G401.6 (cell line): ENCODE measurements around the gene ADAMTSL1.

Experiments
- FAIRE-seq: peaks from 2 replicates; lab custom pipeline; 2012; peaks lifted over from hg19 to GRCh38; lab: Jason Lieb, UNC

Gene ADAMTSL1

DNA sequence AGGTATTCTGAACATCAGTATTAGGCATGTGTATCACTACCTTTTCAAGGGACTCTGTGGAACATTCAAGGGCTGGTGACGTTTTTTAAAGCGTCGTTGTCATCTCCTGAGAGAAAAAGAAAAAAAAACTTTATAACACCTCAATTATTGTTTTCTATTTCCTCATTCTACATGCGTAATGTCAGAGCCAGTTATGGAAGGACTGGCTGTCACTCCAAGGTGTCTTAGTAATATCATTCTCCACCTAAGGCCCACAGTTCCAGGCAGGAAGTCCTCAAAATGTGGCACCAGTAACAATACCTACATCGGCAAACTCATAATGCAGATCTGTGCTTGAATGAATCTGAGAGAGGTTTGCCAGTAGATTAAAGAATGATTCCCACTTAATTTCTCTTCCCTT lies 348.9 kb downstream of the ADAMTSL1 start:
- no peak for FAIRE-seq

GRCh38 chr9:18824095-18824666 lies 350.2 kb downstream of the ADAMTSL1 start:
- no peak for FAIRE-seq

DNA sequence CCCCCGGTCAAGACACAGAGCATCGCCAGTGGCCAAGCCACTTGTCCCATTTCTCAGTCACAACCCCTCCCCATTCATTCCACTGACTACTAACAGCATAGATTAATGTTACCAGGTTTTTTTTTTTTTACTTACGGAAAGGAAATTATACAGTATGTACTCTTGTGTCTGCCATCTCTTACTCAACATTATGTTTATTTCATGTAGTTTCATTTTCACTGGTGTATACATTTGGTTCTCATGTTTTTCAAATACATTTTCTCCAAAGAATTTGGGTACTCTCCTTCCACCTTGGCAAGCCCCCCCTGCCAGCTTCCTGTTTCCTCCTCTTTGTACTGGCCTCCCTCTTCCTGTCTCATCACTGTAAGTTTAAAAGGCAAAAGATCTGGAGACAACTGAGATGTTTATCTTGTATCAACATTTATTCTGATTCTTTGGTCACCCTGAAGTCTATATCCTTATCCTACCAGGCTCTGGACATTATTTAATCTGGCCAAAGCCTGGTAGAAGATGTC lies 351.8 kb downstream of the ADAMTSL1 start:
- no peak for FAIRE-seq

DNA sequence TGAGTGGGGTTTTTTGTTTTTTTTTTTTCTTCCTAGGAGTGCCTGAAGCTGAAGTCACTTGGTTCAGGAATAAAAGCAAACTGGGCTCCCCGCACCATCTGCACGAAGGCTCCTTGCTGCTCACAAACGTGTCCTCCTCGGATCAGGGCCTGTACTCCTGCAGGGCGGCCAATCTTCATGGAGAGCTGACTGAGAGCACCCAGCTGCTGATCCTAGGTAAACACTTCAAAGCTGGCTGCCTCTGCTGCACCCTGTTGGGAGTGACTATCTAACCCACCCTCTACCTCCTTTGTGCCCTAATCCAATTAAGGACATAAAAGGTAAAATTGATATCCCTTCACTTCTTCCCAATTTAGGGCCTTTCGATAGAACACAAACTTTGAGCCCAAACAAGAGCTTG lies 352.3 kb downstream of the ADAMTSL1 start:
- FAIRE-seq, result no peak

DNA sequence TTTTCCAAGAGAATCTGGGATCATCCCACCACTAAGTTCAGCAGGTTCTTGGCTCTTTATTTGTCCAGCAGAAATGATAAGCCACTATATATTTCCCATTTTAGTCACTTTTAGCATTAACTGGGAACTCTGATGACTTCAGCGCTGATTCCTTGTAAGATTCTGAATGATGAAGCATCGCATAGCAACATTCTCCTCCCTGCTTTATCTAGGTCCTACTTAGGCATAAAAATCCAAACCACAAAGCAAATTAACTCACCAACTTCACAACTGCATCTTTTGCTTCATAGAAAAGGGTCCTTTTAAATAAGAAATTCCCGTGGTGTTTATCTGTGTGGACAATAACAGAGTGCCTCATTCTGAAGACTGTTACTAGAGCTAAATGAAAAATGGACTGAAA lies 355.1 kb downstream of the ADAMTSL1 start:
- FAIRE-seq, result no peak

DNA sequence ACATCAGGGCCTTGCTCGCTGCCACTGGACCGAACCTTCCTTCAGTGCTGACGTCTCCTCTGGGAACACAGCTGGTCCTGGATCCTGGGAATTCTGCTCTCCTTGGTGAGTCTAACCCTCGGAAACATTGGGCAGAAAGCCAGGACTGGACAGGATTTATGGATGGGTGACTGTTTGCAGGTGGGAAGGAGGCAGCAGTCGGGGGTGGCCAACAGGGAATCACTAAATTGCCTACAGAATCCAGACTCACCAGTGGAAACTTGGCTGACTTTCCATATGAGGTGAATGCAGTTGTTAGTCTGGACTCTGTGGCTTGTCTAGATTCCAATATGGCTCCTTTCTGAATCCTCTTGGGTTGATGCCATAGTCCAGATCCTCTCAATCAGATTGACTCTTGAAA lies 355.9 kb downstream of the ADAMTSL1 start:
- FAIRE-seq, result no peak

GRCh38 chr9:18834740-18835361 lies 360.9 kb downstream of the ADAMTSL1 start:
- FAIRE-seq, result no peak

DNA sequence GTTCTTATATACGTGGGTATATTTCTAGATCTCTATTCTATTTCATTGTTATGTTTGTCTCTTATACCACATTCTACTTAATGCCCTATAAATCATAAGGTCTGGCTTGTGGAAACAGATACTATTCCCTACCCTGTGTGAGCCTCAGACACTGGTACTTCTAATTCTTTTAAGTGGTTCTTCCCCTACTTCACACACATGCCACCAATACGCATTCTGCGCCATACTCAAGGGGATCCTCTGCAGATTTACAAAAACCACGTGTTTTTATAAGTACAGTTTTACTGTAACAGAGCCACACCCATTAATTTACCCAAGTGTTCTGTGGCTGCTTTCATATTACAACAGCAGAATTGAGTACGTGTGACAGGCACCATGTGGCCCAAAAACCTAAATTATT lies 363.4 kb downstream of the ADAMTSL1 start:
- FAIRE-seq, result no peak

GRCh38 chr9:18847576-18848275 lies 373.8 kb downstream of the ADAMTSL1 start:
- no peak for FAIRE-seq

- no peak for FAIRE-seq
Observed at GRCh38 chr9:18848657-18849056, 374.7 kb downstream of the ADAMTSL1 start.

GRCh38 chr9:18849270-18849669 lies 375.3 kb downstream of the ADAMTSL1 start:
- FAIRE-seq, result no peak

DNA sequence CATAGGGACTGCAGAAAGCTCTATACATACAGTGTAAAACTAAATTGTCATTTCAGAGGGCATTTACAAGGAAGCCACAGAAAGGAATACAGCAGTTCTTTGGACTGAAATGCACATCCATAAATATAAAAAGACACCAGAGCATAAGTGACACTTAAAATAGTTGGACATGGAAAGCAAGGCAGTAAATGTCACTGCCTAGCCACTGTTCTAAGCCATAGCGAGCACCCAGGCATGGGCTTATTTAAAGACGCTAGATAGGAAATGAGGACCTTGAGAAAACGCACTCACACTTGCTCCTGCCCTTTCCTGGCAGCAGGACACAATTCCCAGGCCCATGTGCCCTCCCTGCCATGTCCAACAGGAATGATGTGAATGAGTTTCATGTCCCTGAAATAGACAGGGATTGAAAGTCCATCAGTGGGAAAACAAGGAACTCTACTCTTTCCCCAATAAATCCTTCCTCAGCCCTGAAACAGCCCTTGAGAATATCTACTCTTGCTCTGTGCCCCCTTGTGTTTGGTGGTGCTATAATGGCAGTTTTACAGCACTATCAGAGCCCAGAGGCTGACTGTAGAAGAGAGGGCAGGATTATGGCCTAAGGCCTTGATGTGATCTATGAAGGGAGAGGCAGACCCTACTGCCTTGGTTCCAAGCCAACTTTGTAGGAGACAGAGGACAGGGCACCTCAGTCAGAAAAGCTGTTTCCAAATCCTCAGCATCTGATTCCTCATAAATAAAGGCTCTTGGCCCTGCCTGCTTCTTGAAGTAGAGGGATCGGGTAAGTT lies 376.1 kb downstream of the ADAMTSL1 start:
- FAIRE-seq, result no peak

GRCh38 chr9:18851069-18851795 lies 377.3 kb downstream of the ADAMTSL1 start:
- no peak for FAIRE-seq

DNA sequence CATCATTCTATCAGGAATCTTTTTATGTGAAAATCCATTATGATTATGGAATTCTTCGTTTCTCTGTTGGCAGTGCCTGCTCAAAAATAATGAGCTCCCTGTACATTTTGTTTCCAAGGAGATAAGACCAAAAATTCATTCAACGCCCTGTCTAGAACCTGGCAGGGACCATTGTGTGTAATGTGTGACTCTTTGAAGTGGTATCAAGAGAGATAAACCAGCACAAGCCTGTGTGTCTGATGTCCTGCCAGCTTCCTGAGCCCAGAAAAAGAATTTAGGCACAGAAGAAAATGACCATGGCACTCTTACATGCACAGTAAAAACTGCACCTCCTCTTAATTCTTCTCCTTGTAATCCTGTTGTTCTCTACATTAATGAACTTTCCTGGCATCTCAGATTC lies 381.7 kb downstream of the ADAMTSL1 start:
- no peak for FAIRE-seq

GRCh38 chr9:18857334-18857733 lies 383.4 kb downstream of the ADAMTSL1 start:
- no peak for FAIRE-seq

- FAIRE-seq, result no peak
Observed at GRCh38 chr9:18857769-18858168, 383.8 kb downstream of the ADAMTSL1 start.

- FAIRE-seq, result no peak
Observed at GRCh38 chr9:18861609-18862544, 387.9 kb downstream of the ADAMTSL1 start.

- no peak for FAIRE-seq
Observed at GRCh38 chr9:18863791-18864190, 389.8 kb downstream of the ADAMTSL1 start.

DNA sequence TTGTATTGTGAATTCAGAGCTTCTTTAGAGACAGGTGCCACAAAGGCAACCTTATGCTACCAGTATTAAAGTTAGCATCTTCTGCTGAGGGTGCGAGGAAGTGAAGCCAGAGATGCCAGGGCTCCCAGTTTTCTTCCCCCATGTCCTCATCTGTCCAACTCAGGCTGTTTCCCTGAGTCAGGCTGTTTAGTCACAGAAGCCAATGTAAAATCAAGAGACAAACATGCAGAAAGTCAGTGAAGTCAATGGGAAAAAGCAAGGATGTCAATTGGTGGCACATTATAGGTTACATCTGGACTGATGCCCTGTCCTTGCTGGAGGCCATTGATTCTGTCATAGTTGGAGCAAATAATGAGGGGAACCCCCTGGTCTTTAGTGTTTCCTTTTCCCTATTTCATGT lies 390.6 kb downstream of the ADAMTSL1 start:
- FAIRE-seq, result no peak

- FAIRE-seq, result no peak
Observed at GRCh38 chr9:18865542-18865941, 391.6 kb downstream of the ADAMTSL1 start.
